Eye (tissue), 1 donor: ENCODE measurements around the gene MYH3.

Experiments
- DNase-seq: peaks from one replicate; pipeline ENCODE4 v3.0.0-alpha.2; 2015

MYH3 gene

DNA sequence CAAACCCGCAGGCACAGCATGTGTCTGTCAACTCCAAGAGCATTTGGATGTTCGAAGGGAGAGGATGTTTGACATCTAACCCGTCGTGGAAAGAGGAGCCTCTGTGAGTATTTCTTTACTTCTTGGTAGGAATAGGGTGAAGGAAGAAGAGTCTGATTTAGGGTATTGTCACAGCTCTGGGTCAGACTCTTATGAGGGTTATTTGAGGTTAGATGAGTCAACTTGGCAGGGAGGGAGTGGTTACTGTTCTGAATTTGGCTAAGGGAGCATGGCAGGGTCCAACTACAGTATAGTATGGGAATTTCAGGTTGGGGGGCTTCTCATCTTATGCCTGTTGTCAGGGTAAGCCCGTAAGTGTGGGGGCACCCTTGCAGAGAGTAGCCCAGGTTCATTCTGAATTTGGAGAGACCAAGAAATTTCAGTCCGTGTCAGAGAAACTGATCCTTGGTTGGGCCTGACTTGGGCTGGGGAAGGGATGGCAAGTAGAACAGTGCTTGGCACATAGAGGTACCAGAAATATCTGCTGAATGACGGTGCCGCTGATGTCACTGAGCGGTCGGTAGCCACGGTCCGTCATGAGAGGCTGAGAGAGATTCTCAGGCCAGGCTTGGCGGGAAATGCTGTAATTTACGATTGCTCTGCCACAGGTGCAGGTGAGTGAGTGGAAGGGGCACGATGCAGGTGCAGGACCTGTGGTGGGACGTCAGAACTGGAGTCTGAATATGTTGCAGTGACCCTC, 43.2 kb downstream of the MYH3 start:
- no peak for DNase-seq

GRCh38 chr17:10612957-10613744, 44.0 kb downstream of the MYH3 start:
- no peak for DNase-seq

DNA sequence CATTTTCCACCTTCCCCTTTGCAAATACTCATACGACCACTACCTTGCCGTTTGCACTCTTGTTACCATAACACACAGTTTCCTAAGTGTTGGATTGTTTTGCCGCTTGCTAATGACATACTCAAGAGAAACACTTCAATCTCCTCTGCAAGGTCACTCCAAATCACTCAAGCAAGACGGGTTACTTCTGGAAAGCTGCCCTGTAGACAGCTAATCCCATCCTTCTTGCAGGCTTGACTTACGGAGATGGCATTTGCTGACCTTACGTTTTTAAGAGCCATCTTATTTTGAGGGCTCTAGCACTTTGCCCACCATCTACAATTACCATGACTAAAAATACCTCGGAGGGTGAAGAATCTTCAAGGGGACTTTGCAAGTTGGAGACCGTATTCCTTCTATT, 46.2 kb downstream of the MYH3 start:
- DNase-seq, result no peak

GRCh38 chr17:10608244-10608643, 48.9 kb downstream of the MYH3 start:
- no peak for DNase-seq

- no peak for DNase-seq
These were observed 51.0 kb downstream of the MYH3 start for GRCh38 chr17:10606110-10606509.

- no peak for DNase-seq
These were observed 51.8 kb downstream of the MYH3 start for GRCh38 chr17:10605221-10605783.

GRCh38 chr17:10604521-10604920, 52.6 kb downstream of the MYH3 start:
- no peak for DNase-seq

DNA sequence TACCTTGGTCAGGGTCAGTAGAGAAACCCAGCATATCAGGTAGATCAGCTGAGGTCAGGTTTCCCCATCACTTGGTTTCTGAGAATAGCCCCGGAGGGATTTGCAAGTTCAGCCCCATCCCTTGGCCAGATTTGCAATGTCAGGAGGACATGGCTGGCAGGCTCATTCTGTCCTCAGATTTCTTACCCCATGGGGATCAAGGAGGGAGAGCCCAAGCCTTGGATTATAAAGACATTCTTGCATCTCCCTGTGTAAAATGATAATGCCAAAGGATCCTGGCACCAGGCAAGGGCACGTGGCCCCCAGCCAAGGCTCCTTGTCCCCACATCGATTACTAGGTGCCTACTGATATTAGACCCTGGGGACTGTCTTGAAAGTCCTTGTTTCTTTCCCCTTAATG, 53.2 kb downstream of the MYH3 start:
- DNase-seq, result no peak

DNA sequence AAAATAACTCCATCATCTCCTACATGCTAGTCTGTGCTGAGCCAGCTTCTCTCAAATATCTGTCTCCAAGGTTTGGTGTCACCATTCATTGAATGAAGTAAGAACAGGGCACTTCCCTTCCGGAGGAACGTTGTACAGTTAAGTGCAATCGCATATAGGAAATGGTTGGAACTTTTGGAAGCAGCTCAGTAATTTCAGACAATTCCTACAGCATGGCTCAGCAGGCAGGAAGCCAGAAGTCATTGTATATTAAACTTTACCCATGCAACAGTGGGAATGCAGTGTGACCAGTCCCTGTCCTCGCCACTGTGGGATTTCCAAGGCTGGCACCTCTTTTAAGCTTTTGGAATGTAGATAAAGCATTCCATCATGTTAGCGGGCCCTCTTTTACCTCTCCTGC, 56.5 kb downstream of the MYH3 start:
- DNase-seq, result no peak

- DNase-seq, result no peak
These were observed 58.5 kb downstream of the MYH3 start for GRCh38 chr17:10598621-10599020.

- DNase-seq, result no peak
These were observed 67.5 kb downstream of the MYH3 start for GRCh38 chr17:10589553-10590145.

- DNase-seq, result no peak
These were observed 71.6 kb downstream of the MYH3 start for GRCh38 chr17:10585529-10585928.

GRCh38 chr17:10583834-10584233, 73.3 kb downstream of the MYH3 start:
- DNase-seq, result no peak

DNA sequence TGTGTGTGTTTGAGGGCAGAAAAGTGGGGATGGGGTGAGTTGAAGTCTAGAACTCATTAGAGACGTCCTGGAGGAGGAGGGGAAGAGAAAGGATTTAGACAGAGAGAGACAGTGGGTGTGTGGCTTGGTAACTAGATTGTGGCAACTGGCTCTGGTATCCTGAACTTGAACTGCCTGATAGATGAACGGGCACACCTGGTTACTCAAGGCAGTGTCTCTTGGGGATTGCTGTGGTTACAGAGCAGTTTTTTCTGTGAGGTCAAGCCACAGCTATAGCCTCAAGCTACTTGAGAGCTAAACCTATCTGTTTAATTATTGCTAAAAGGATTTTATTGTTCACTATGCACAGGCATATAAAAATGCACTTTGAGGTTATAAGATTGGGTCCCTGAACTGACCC, 77.8 kb downstream of the MYH3 start:
- DNase-seq, result peak; percentile 35
